Measurements from ENCODE around the gene CDH6.

Gene CDH6

DNA sequence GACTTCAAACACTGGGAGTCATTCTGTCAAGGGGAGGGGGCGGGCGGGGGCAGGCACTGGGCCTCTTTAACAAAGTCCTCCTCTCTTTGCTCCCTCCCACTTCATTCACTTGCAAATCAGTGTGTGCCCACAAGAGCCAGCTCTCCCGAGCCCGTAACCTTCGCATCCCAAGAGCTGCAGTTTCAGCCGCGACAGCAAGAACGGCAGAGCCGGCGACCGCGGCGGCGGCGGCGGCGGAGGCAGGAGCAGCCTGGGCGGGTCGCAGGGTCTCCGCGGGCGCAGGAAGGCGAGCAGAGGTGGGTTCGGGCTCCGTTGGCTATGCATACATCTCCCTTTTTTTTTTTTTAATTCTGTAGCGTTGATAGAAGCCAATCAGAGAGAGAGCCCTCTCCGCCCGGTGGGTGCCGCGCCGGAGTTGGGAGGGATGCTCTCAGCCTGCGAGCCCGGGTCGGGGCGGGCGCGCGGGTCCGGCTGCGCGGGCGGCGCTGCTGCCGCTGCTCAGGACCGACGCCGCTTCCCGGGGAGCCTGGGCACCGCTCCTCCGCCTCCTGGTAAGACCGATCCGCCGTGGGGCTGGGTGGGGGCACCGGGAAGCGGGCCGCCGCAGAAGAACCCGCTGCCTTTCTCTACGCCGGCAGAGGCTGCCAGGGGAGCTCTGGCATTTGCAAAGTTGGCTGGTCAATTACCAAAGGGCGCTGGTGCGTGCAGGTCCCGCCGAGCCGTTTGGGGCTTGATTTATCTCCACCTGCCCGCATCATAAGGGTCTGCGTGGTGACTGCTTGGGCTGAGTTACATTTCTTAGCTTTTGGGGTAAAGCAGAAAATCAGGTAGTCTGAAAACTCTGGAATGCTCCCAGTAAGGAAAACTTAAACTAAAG is at the start of gene CDH6:
Gene CDH6, plus strand, starts transcription at position 96 of the 877 bp plus-strand sequence. CDS start 73,788 bp downstream, outside the sequence.
- DNase-seq (ENCODE audit: low read depth in 2 of 2), result no peak

DNA sequence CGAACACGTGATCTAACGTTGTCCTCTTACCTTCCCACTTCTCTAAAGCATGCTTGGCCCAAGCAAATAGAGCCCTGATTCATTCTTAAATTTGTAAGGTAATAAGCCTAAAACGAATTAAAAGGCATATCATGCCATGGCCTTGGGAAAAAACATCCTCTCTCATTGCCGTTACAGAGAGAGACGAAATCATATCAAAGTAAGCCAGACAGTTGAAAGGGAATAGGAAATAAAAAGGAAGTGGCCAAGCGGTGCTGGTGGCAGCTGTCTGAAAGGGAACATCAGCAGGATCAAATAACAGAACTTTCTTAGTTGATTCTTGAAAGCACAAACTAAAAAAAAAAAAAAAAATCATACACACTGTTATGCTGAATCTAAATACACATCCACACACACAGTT is 49.1 kb upstream of the CDH6 start:
- DNase-seq (ENCODE audit: low read depth in 2 of 2), result no peak

DNA sequence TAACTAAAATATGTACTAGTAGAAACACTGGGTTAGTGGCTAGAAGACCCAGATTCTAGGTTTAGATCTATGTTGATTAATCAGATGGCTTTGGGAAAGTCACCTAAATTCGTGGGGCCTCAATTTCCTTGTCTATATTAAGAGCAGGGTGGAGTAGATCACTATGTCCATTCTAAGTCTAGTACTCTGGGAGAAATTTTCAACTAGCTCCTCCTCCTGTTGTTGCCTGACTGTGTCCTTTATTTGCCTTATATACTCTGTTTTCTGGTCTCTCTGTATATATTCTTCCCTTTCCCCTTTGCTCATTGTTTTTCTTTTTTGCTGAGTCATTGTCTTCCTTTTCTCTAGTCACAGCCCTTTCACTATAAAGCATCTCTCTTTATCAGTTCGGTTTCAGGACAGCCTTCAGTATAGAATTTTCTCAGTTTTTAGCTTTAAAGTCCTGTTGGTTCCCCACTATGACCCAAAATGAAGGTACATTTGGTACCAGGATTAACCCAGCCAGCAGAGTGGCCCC is 44.5 kb upstream of the CDH6 start:
- no peak for DNase-seq (ENCODE audit: low read depth in 2 of 2)

DNA sequence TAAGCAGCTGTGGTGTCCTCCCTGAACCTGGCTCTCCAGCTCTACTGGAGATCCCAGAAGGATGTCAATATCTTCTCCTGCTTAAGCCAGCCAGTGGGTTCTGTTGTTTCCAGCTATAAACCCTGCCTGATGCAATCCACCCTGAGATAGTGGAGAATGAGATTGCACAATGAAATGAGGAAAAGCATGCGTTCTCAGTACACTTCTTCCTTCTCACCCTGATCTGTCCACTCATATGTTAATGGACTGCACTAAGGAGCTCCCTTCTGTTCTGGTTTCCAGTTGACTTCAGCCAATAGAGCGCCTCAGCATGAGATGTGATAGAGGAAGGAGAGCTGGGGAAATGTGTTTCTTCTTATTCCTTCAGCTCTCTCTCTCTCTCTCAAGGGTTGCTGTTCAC is 40.0 kb upstream of the CDH6 start:
- no peak for DNase-seq (ENCODE audit: low read depth in 2 of 2)

DNA sequence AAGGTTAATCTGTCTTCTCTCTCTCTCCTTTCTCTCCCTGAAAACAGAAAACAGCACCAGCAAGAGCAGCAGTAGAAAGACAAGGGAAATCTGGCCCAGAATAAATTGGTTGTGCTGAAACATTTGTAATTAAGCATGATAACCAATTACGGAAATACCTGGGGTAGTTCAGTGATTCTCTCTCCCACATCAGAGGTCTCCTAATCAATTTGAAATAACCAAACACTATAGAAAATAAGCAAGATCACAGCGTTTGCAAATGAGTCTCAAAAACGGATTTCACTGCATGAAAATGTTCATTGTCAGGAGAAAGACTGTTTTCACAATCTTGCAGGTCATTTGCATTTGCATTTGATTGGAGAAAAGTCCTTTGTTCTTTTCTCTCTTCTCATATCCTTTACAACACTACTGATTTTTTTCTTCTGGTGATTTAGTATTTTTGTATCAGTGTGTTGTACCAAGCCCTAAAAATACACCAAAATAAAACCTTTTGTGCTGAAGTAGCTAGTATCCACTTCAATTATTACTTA is 36.8 kb upstream of the CDH6 start:
- no peak for DNase-seq (ENCODE audit: low read depth in 2 of 2)

DNA sequence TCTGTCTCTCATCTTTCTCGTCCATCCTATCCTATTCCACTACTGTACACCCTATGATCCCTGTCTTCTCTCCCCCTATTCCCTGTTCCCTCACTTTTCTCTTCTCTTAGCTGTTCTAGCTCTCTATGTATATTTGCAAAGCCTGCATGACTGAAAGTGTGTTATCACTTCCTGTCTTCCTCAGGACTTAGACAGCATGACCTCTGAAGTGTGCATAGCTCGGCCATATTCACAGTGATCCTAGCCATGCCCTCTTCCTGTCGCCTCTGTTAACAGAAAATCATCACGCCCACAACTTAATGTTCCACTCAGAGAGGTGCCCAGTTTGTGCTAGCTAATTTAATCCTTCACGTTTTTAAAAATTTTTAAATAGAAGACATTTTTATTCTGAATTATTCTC is 35.8 kb upstream of the CDH6 start:
- no peak for DNase-seq (ENCODE audit: low read depth in 2 of 2)

DNA sequence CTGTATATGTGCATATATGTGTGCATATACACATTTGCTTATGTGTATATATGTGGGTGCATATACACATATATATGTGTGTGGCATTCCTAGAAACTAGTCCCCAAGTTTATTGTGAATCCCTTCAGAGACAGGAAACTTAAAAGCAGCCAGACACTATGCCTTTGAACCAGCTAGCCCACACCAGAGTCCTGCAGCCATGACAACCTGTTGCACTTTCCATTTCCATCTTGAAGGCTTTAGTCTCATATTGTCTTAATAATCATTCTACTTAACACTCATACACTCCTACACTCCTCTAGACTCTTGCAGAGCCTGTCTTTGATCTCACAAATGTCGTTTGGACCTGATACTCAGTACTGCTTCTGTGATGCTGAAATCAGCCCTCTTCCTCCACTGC is 34.8 kb upstream of the CDH6 start:
- no peak for DNase-seq (ENCODE audit: low read depth in 2 of 2)

DNA sequence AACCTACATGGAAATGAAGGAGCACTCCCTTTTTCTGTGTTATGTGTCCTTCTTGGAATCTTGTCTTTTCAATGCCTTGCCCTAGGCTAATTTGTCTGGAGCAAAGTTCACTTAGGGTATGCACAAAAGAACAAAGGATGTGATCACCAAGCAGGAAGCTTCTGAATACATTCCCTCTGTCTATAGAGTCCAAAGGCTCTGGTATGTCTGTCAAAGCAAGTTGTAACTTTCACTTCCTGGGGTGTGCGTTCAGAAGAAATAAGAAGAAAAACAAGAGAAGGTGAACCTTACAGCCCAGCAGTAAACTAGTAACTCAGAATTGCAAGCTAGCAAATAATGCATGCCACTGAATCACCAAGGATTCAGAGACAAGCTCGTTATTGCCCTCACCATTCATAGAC is 31.7 kb upstream of the CDH6 start:
- DNase-seq (ENCODE audit: low read depth in 2 of 2), result no peak

DNA sequence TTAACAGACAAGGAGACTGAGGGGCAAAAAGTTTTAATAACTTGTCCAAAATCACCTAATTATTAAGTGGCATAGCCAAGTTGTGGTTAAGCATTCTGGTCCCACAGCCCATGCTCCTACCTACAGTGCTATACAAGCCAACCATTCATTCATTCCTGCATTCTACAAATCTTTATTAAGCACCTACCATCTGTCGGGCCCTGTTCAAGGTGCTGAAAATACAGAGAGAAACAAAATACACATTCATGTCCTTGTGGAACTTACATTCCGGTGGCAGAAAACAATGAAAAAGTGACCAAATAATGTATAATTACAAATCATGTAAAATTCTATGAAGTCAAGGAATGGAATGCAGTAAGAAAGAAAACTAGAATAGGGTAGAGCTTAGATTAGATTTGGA is 27.8 kb upstream of the CDH6 start:
- DNase-seq (ENCODE audit: low read depth in 2 of 2), result no peak

DNA sequence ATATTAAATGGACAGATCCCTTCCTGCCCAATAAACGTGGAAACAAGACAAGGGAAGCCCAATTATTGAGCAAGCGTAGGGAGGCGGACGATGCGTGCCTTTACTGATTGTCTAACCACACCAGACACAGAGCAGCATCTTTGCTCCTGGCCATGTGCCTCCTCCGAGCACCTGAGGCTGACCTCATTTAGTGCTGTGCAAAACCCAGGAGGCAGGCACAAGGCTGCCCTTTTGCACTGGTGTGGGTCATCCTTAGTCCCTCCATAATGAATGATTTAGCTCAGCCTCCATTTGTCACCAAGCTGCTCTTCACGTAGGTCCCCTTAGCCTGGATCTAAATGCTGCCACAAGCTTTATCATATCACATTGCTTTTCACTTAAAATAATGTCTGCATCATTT is 24.1 kb upstream of the CDH6 start:
- DNase-seq (ENCODE audit: low read depth in 2 of 2), result no peak

DNA sequence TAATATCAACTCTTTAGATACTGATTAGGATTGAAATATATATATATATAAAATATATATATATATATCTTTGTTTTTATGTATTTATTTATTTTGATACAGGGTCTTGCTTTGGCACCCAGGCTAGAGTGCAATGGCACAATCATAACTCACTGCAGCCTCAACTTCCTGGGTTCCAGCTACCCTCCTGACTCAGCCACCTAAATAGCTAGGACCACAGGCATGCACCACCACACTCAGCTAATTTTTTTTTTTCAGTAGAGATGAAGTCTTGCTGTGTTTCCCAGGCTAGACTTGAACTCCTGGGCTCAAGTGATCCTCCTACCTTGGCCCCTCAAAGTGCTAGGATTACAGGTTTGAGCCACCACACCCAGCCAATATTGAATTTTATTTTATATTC is 20.6 kb upstream of the CDH6 start:
- no peak for DNase-seq (ENCODE audit: low read depth in 2 of 2)

DNA sequence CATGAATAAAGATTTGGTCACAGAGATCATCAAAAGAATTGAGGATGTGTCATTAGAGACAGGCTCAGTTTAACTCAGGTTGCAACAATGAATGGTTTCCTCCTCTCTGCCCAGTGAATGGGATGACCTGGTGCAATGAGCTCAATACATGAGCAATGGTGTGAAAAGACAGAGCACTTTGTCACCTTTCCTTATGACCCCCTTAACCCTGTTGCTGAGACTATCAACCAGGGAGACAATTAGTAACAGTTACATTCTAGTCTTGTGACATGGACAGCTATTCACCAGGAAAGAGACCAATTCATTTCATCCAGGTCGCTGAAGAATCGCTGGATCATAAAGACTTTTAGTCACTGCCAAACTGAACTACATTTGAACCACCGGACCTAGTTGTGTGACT is 19.9 kb upstream of the CDH6 start:
- DNase-seq (ENCODE audit: low read depth in 2 of 2), result no peak

DNA sequence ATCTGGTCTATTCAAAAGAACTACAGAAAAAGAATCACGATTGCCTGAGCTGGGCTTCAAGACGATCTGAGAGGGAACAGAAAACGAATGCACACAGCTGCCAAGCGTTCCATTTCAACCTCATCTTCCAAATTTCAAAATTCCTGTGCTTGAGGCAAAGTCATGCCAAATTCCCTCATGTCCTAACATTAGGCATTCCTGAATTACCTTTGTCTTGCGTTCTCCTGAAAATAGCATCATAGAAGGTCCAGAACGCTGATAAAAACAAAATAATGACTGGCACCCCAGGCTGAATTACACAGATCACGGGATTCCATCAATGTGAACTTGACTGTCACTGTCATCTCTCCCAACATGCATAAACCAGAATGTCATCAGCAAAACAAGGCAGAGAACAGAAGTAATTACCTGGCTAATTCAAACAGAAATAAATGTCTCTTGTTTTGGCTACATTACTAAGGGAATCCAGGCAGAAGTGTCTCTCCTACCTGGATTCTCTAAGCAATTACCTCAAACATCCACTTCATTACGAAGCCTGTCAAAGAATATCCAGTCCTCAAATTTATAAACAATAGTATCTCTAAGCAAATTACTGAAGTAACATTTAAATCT is 12.0 kb upstream of the CDH6 start:
- DNase-seq (ENCODE audit: low read depth in 2 of 2), result no peak

DNA sequence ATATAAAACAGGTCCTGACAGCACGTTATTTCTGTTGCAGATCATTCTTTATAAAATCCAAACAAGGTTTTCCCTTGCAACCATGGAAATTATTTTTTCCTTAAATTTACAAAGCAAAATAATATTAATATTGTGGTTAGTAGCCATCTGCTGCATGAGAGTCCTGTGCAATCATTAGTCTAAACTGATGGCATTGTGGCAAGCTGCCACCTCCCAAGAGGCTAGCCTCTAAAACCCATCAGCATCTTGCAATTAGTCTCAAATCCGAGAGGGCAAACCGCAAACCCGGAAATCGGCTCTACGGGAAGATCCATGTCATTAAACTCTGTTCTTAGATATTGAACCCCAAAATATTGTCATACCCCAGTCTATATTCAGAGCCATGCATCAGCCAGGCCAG is 11.3 kb upstream of the CDH6 start:
- DNase-seq (ENCODE audit: low read depth in 2 of 2), result no peak

DNA sequence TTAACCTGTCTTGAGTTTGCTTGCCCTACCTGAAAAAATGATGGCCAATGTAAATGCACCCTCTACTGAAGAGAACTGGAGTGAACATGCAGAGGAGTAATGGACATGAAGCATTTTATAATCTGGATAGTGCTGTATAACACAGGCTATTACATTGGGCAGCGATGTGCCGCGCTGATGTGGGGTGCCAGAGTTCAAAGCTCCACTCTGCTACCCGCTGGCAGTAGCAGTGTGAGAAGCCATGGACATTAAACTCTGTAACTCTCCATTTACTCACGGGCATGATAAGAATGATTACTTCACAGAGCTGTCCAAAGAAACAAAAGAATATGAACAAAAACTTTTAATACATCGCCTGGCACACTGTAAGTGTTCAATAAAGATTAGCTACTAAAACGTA is 7.5 kb upstream of the CDH6 start:
- no peak for DNase-seq (ENCODE audit: low read depth in 2 of 2)

DNA sequence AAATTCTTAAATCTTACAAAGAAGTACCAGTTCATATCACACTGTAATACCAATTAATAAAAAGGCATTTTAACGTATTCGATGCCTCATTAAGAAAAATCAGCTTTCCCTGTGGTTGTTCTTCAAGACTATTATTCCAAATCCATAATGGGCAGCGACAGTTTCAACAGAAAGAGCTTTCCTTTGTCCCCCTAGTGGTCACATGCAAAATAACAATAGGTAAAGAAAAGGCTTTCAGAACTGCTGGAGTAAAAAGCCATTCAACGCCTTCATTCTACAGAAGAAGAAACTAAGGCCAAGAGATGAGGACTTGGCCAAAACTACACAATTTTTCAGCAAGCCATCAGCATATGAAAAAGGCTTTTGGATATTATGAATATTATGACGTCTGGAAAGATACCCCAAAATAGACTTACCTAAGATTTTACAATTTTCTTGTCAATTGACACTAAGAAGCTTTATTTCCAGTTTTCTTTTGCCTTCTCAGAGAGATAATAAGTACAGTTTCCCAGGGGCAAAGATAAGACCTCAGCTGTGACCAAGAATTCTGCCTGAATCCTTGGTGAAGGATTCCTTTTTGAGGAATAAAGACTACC is 6.7 kb upstream of the CDH6 start:
- no peak for DNase-seq (ENCODE audit: low read depth in 2 of 2)

DNA sequence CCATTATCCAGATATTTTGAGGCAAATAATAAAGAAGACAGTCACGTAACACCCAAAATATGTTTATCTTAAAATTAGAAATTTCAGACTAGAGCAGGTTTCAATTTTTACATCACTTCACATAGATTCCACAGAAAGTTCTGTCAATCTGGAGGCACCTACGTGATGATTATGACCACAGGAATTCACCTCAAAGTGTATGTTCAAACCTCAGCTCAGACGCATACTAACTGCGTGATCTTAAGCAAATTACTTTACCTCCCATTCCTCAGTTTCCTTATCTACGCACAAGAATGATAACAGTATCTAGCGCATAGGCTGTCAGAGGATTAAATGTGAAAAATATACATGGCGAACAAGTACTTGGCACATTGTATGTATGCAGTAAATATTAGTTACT is 5.9 kb upstream of the CDH6 start:
- no peak for DNase-seq (ENCODE audit: low read depth in 2 of 2)

DNA sequence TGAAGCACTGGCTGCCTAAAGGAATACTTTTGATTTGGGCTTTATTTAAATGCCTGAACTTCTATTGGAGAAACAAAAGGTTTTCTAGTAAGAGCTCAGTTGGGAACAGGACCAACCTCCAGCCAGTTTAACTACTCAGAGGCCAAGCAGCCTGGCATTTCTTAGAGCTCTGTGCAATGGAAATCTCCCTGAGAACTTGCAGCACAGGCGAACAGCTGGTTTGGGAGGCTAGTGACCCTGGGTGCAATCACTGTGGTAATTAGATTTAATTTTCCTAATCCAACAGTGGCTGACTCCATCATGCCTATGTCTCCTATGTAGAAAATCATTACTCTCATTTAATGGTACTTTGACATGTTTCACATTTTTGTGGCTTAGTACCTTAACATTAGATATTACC is 1.0 kb upstream of the CDH6 start:
- DNase-seq (ENCODE audit: low read depth in 2 of 2), result no peak

DNA sequence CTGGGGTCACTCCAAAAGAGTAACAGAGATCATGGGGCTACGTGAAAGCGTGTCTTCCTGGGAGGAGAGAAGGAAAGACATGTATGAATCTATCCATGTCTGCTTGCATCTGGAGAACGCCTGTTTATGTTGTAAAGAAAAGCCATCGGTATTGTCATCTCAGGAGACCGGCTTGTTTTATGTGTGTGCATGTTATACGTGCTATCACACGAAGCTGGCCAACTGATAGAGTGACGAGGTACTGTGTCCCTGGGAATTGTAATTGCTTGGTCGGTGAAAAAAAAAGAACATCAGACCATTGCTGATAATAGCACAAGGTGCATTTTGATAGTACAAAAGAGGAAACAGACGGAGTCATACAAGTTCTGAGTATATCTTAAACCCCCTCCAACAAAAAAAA is 370 bp upstream of the CDH6 start:
- no peak for DNase-seq (ENCODE audit: low read depth in 2 of 2)

DNA sequence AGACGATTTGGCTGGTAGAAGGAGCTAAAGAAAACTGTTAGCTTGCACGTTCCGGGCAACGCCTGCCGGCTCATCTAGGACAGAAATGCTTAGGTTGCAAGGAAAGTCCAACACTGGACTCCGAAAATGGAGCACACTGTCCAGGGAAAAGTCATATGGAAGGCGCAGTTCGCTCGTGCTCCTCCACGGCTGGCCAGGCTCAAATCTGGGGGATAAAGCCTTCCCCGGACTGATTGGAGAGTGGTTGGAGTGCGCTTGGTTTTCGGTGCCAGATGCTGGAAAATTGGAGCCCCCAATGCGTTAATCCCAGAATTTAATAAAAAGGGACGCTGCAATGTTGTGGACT is 955 bp downstream of the CDH6 start:
- DNase-seq (ENCODE audit: low read depth in 2 of 2), result no peak

DNA sequence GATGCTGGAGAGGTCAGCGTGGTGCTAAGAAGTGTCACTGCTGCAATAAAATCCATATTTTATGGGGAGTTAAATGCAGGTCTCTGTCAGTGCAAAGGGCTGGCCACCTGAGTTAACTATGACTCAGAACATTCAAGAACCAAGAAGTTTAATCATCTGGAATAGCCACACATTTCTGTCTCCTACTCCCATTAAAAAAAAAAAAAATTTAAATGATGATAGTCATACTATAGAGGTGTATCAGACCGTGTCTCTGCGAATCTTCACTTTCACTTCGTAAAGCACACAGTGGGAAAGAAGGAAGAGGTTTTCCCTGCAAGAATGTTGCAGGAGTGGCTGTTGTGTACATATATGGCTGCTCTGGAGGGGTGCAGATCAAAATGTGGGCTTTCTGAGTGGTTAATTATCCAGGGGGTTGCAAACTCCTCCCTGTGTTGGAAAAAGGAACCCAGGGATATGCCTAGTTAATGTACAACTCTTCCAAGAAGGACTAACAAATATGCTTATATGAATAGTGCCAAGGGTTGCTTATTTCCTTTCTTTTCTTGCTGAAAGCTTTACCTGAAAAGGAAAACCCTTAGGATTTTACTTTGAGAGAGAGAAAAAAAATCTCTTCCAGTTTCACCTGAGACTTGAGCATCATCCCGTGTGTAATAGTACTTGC is 1.5 kb downstream of the CDH6 start:
- no peak for DNase-seq (ENCODE audit: low read depth in 2 of 2)

DNA sequence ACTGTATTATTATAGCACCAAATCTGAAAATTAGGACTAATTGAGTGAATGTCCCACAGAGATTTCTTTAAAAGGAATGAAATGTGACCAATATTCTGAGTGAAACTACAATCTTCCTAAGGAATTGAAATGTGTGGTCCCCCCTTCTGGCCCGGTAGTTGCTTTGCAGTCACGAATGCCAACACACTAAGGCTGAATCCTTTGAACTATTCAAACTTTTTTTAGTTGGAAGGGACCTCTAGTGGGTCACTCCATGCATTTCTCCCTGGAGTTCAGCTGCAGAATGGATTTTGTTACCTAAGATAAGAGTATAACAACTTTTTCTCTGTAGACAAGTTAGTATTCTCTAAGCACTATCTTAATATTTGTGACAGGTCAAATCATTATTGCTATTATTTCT is 2.8 kb downstream of the CDH6 start:
- DNase-seq (ENCODE audit: low read depth in 2 of 2), result no peak
